Measurements from ENCODE around the gene ACO2. TPM values are rescaled to one million over a fixed set of nuclear protein-coding genes. Genes with fewer than 3 reads are reported as not detected.

ACO2 gene
- total RNA-seq, 4 donors from 2014 or later: 118 to 151 (median 131) TPM

DNA sequence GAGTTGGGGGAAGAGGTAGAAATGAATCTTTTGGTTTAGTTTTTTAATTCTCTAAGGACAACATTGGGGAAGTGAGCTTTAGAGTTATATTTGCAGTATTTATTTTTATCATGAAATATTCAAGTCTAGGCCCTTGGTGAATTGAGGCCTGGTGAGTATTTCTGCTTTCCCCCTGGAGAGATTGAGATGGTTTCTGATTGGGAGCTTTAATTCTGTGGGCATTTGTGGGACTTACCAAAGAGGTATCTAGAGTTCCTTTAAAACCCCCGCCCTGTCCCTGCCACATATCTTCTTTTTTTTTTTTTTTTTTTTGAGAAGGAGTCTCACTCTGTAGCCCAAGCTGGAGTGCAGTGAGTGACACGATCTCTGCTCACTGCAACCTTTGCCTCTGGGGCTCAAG is 9.6 kb downstream of the ACO2 start:
- DNase-seq (ENCODE audit: low spot score) (no peak), ATAC-seq (ENCODE audit: low FRiP score) (no peak)
- TF ChIP-seq, protein P1, sequence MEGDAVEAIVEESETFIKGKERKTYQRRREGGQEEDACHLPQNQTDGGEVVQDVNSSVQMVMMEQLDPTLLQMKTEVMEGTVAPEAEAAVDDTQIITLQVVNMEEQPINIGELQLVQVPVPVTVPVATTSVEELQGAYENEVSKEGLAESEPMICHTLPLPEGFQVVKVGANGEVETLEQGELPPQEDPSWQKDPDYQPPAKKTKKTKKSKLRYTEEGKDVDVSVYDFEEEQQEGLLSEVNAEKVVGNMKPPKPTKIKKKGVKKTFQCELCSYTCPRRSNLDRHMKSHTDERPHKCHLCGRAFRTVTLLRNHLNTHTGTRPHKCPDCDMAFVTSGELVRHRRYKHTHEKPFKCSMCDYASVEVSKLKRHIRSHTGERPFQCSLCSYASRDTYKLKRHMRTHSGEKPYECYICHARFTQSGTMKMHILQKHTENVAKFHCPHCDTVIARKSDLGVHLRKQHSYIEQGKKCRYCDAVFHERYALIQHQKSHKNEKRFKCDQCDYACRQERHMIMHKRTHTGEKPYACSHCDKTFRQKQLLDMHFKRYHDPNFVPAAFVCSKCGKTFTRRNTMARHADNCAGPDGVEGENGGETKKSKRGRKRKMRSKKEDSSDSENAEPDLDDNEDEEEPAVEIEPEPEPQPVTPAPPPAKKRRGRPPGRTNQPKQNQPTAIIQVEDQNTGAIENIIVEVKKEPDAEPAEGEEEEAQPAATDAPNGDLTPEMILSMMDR (IDR thresholded peaks at IDR 0.05): no peak

DNA sequence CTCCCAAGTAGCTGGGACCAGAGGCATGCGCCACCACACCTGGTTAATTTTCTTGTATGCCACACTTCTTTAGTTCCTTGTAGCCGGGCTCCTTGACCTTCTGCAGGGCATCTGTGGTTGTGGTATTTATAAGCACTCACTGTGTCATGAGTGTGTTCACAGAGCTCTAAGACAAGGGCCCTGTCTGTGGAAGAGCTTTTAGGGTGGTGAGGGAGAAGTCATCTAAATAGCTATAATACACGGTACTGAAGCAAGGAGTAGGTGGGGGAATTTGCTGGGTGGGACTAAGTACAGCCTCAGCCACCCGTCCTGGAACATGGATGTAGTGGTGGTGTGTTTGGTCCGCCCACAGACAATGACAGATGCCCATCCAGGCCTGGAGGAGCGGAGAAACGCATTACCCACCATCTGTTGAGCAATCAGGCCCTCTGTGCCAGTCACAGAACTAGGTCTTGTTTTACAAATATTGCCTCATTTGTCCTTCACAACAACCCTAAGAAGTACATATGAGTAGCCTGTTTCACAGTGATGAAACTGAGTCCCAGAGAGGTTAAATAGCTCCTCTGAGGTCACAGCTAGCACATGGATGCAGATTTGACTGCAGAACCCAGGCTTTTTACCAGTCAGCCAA is 10.1 kb downstream of the ACO2 start:
- TF ChIP-seq, protein P1 (IDR thresholded peaks at IDR 0.05): no peak
- ATAC-seq (ENCODE audit: low FRiP score) (peak; percentile 83), DNase-seq (ENCODE audit: low spot score) (no peak)

- DNase-seq (ENCODE audit: low spot score): no peak
- no peak for ATAC-seq (ENCODE audit: low FRiP score)
- TF ChIP-seq, protein P1 (IDR thresholded peaks at IDR 0.05): no peak
Observed at GRCh38 chr22:41479671-41480396, 10.9 kb downstream of the ACO2 start.

DNA sequence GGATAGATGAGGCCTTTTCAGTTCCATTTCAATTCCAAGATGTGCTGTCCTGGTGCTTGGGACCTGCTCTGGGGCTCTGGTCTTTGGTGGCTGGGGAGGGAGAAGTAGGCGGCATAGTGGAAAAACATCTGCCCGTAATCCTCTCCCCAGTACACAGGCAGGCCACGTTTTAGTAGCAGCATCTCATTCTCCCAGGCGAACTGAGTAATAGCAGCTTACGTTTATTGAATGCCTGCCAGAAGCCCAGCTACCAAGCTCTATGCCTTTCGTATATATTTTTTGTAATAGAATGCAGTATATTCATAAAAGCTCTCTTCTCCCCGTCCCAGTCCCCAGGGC is 11.4 kb downstream of the ACO2 start:
- DNase-seq (ENCODE audit: low spot score) (no peak), ATAC-seq (ENCODE audit: low FRiP score) (no peak)
- TF ChIP-seq, protein P1 (IDR thresholded peaks at IDR 0.05): no peak

- DNase-seq (ENCODE audit: low spot score): no peak
- TF ChIP-seq, protein P1 (IDR thresholded peaks at IDR 0.05): no peak
- no peak for ATAC-seq (ENCODE audit: low FRiP score)
Observed at GRCh38 chr22:41481131-41481830, 12.4 kb downstream of the ACO2 start.

DNA sequence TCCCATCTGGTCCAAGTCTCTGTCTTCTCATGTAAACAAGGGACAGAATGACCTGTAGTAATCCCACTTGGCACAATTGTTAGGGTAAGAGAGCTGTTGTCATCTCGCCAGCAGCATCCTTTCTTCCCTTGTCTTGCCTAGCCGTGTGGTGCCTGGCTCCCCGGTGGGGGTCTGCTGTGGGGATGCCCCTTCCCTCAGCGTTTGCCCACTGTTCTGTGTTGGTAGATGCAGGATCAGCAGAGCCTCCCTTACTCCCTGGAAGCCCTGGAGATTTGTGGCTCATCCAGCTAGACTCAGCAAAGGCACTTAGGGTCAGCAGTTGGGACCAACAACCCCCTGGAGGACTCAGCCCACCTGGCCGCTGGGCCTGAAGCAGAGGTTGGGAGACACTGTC is 13.0 kb downstream of the ACO2 start:
- ATAC-seq (ENCODE audit: low FRiP score) (no peak), DNase-seq (ENCODE audit: low spot score) (no peak)
- TF ChIP-seq, protein P1 (IDR thresholded peaks at IDR 0.05): no peak

Measured in omental fat pad (tissue), 4 donors.